ENCODE results near the gene TSPYL1.
A peak's percentile ranks its signal among the peaks of the same experiment; 100 is the strongest.

TSPYL1 gene

GRCh38 chr6:116280933-116281316 is 1.2 kb upstream of the TSPYL1 start:
- Mint-ChIP-seq H3K4me3 (peak overlapping the region; percentile 94), H3K4me1 (peaks cover 38% of the 10 kb centered on the region), H3K9me3 (no peaks in the 10 kb centered on the region), H3K36me3 (peaks cover 42% of the 10 kb centered on the region), H3K27ac (peak overlapping the region; percentile 99)
- DNase-seq (ENCODE audit: low spot score in 2 of 2): no peak
- no peak for ATAC-seq

GRCh38 chr6:116280161-116280932 is 617 bp upstream of the TSPYL1 start:
- H3K4me3 Mint-ChIP-seq: peak overlapping the region; percentile 94
- ATAC-seq: no peak

GRCh38 chr6:116278854-116279231 is 887 bp downstream of the TSPYL1 start:
- Mint-ChIP-seq H3K4me3 (peak overlapping the region; percentile 94), H3K9me3 (no peaks in the 10 kb centered on the region), H3K36me3 (peaks cover 62% of the 10 kb centered on the region), H3K27ac (peak overlapping the region; percentile 99), H3K4me1 (peaks cover 47% of the 10 kb centered on the region)
- DNase-seq (ENCODE audit: low spot score in 2 of 2): no peak
- no peak for ATAC-seq

More at GRCh38 chr6:116280161-116280932, 617 bp upstream of the TSPYL1 start:
- Mint-ChIP-seq H3K4me1 (peaks cover 41% of the 10 kb centered on the region), H3K36me3 (peaks cover 47% of the 10 kb centered on the region), H3K9me3 (no peaks in the 10 kb centered on the region), H3K27ac (peak overlapping the region; percentile 99)
- DNase-seq (ENCODE audit: low spot score in 2 of 2): no peak

- Mint-ChIP-seq H3K4me3 (peak overlapping the region; percentile 94), H3K36me3 (peaks cover 66% of the 10 kb centered on the region), H3K4me1 (peaks cover 47% of the 10 kb centered on the region), H3K27ac (peak overlapping the region; percentile 99), H3K9me3 (no peaks in the 10 kb centered on the region)
- ATAC-seq (no peak), DNase-seq (ENCODE audit: low spot score in 2 of 2) (no peak)
Measured at GRCh38 chr6:116278481-116278829, 1.3 kb downstream of the TSPYL1 start.

GRCh38 chr6:116277124-116277523 is 2.6 kb downstream of the TSPYL1 start:
- Mint-ChIP-seq H3K4me1 (peaks cover 47% of the 10 kb centered on the region), H3K27ac (peak overlapping the region; percentile 99), H3K9me3 (no peaks in the 10 kb centered on the region), H3K36me3 (peaks cover 79% of the 10 kb centered on the region), H3K4me3 (peak overlapping the region; percentile 94)
- ATAC-seq: no peak
- no peak for DNase-seq (ENCODE audit: low spot score in 2 of 2)

- DNase-seq (ENCODE audit: low spot score in 2 of 2): no peak
- H3K36me3 Mint-ChIP-seq: peaks cover 51% of the 10 kb centered on the region
- H3K4me1 Mint-ChIP-seq: peaks cover 21% of the 10 kb centered on the region
- peak overlapping the region; percentile 44 for H3K27ac Mint-ChIP-seq
- H3K9me3 Mint-ChIP-seq: no peaks in the 10 kb centered on the region
- no peak overlapping the region for H3K4me3 Mint-ChIP-seq
- ATAC-seq: no peak
Measured at GRCh38 chr6:116271149-116271708, 8.5 kb downstream of the TSPYL1 start.

GRCh38 chr6:116268589-116269293 is 11.0 kb downstream of the TSPYL1 start:
- Mint-ChIP-seq H3K27ac (peak overlapping the region; percentile 51), H3K9me3 (peaks cover 5% of the 10 kb centered on the region), H3K4me3 (no peak overlapping the region), H3K4me1 (peaks cover 23% of the 10 kb centered on the region), H3K36me3 (peaks cover 26% of the 10 kb centered on the region)
- DNase-seq (ENCODE audit: low spot score in 2 of 2): no peak
- peak; percentile 60 for ATAC-seq

- Mint-ChIP-seq H3K4me3 (no peak overlapping the region), H3K9me3 (peaks cover 8% of the 10 kb centered on the region), H3K36me3 (peaks cover 19% of the 10 kb centered on the region), H3K4me1 (peaks cover 23% of the 10 kb centered on the region), H3K27ac (peak overlapping the region; percentile 51)
- DNase-seq (ENCODE audit: low spot score in 2 of 2) (no peak), ATAC-seq (peak; percentile 43)
Measured at GRCh38 chr6:116267836-116268588, 11.7 kb downstream of the TSPYL1 start.

GRCh38 chr6:116266803-116267202 is 12.9 kb downstream of the TSPYL1 start:
- DNase-seq (ENCODE audit: low spot score in 2 of 2): no peak
- peak; percentile 73 for ATAC-seq
- H3K27ac Mint-ChIP-seq: peak overlapping the region; percentile 18

GRCh38 chr6:116265041-116265829 is 14.5 kb downstream of the TSPYL1 start:
- H3K4me3 Mint-ChIP-seq: no peak overlapping the region
- peaks cover 43% of the 10 kb centered on the region for H3K4me1 Mint-ChIP-seq
- DNase-seq (ENCODE audit: low spot score in 2 of 2) (no peak), ATAC-seq (peak; percentile 93)
- peaks cover 11% of the 10 kb centered on the region for H3K9me3 Mint-ChIP-seq
- no peak overlapping the region for H3K27ac Mint-ChIP-seq
- no peaks in the 10 kb centered on the region for H3K36me3 Mint-ChIP-seq

More at GRCh38 chr6:116266803-116267202, 12.9 kb downstream of the TSPYL1 start:
- Mint-ChIP-seq H3K9me3 (peaks cover 11% of the 10 kb centered on the region), H3K4me3 (no peak overlapping the region), H3K36me3 (peaks cover 7% of the 10 kb centered on the region), H3K4me1 (peaks cover 30% of the 10 kb centered on the region)

GRCh38 chr6:116263353-116263752 is 16.4 kb downstream of the TSPYL1 start:
- H3K36me3 Mint-ChIP-seq: no peaks in the 10 kb centered on the region
- no peak overlapping the region for H3K4me3 Mint-ChIP-seq
- H3K27ac Mint-ChIP-seq: no peak overlapping the region
- H3K9me3 Mint-ChIP-seq: peaks cover 11% of the 10 kb centered on the region
- ATAC-seq (no peak), DNase-seq (ENCODE audit: low spot score in 2 of 2) (no peak)
- H3K4me1 Mint-ChIP-seq: peaks cover 37% of the 10 kb centered on the region

GRCh38 chr6:116258520-116258919 is 21.2 kb downstream of the TSPYL1 start:
- H3K36me3 Mint-ChIP-seq: no peaks in the 10 kb centered on the region
- peaks cover 21% of the 10 kb centered on the region for H3K4me1 Mint-ChIP-seq
- H3K27ac Mint-ChIP-seq: no peak overlapping the region

GRCh38 chr6:116256694-116257093 is 23.0 kb downstream of the TSPYL1 start:
- Mint-ChIP-seq H3K9me3 (no peaks in the 10 kb centered on the region), H3K4me1 (peaks cover 12% of the 10 kb centered on the region), H3K27ac (no peak overlapping the region), H3K36me3 (no peaks in the 10 kb centered on the region), H3K4me3 (no peak overlapping the region)
- ATAC-seq (no peak), DNase-seq (ENCODE audit: low spot score in 2 of 2) (no peak)

More at GRCh38 chr6:116258520-116258919, 21.2 kb downstream of the TSPYL1 start:
- DNase-seq (ENCODE audit: low spot score in 2 of 2) (no peak), ATAC-seq (no peak)
- H3K9me3 Mint-ChIP-seq: peaks cover 6% of the 10 kb centered on the region
- H3K4me3 Mint-ChIP-seq: no peak overlapping the region

- no peak for DNase-seq (ENCODE audit: low spot score in 2 of 2)
- no peaks in the 10 kb centered on the region for H3K9me3 Mint-ChIP-seq
- no peak overlapping the region for H3K27ac Mint-ChIP-seq
- H3K4me3 Mint-ChIP-seq: no peak overlapping the region
- H3K4me1 Mint-ChIP-seq: peaks cover 2% of the 10 kb centered on the region
- no peak for ATAC-seq
- peaks cover 7% of the 10 kb centered on the region for H3K36me3 Mint-ChIP-seq
Measured at GRCh38 chr6:116255246-116255800, 24.4 kb downstream of the TSPYL1 start.

Measured in stimulated activated effector memory CD8-positive, alpha-beta T cell treated with anti-CD3 and anti-CD28 coated beads, Interleukin-12 subunit alpha, Interleukin-12 subunit beta, amount 100 ng/mL, for 72 hours (primary cell).